CD14-positive monocyte (primary cell): ENCODE results near the gene KCNH5. TPM values are rescaled to one million over a fixed set of nuclear protein-coding genes. Genes with fewer than 3 reads are reported as not detected.

Experiments
- DNase-seq, 3 donors: peaks; one replicate each; pipeline ENCODE4 v3.0.0-alpha.2; 2011 to 2022
- H2AFZ ChIP-seq: 2 replicates; pipeline ENCODE4 v1.6.0; 2012; ENCODE audit warnings: mild to moderate bottlenecking, low read depth, low read length, inconsistent platforms; ENCODE audit not compliant: insufficient read depth, poor library complexity, severe bottlenecking
- H3K27ac ChIP-seq, 2 donors: 1 replicate in 1 of 2; 2 replicates in 1 of 2; pipeline ENCODE4 v1.5.1; 2012 to 2013; ENCODE audit warnings: low read length in 2 of 2, control low read depth in 1 of 2, inconsistent platforms in 1 of 2, low read depth in 1 of 2, mild to moderate bottlenecking in 1 of 2
- H3K27me3 ChIP-seq, 2 donors: one replicate each; pipeline versions ENCODE4 v1.6.0 to v1.6.1; 2011 to 2013; ENCODE audit warnings: low read length in 2 of 2; ENCODE audit not compliant: control insufficient read depth in 2 of 2, insufficient read depth in 2 of 2
- H3K36me3 ChIP-seq, 2 donors: replicated peaks in 1 of 2; 1 replicate in 1 of 2; 2 replicates in 1 of 2; pipeline versions ENCODE4 v1.5.1 to v1.6.1; 2012 to 2013; ENCODE audit warnings: low read length in 2 of 2, control low read depth in 1 of 2, inconsistent platforms in 1 of 2, mild to moderate bottlenecking in 1 of 2; ENCODE audit not compliant: insufficient read depth in 2 of 2, control insufficient read depth in 1 of 2
- H3K4me1 ChIP-seq, 2 donors: 1 replicate in 1 of 2; 2 replicates in 1 of 2; pipeline versions ENCODE4 v1.5.1 to v1.6.1; 2012 to 2013; ENCODE audit warnings: low read length in 2 of 2, control low read depth in 1 of 2, inconsistent platforms in 1 of 2, mild to moderate bottlenecking in 1 of 2, moderate library complexity in 1 of 2; ENCODE audit not compliant: insufficient read depth in 2 of 2, control insufficient read depth in 1 of 2
- H3K4me2 ChIP-seq: replicated peaks from 2 replicates; pipeline ENCODE3; 2012; ENCODE audit warnings: low read length, moderate library complexity, mild to moderate bottlenecking; ENCODE audit not compliant: poor library complexity, severe bottlenecking; ENCODE audit errors: extremely low read depth
- H3K4me3 ChIP-seq, 3 experiments: fragments of 200-600 bp in 1 of 3; sonication (generic) in 1 of 3; replicated peaks in 1 of 3; 1 replicate in 2 of 3; 2 replicates in 1 of 3; pipeline ENCODE4 v1.5.1; 2011 to 2013; ENCODE audit warnings: low read length in 3 of 3, mild to moderate bottlenecking in 3 of 3, control low read depth in 2 of 3, low read depth in 2 of 3, inconsistent platforms in 1 of 3, moderate library complexity in 1 of 3
- H3K79me2 ChIP-seq: 2 replicates; pipeline ENCODE4 v1.6.0; 2012; ENCODE audit warnings: mild to moderate bottlenecking, control low read depth, inconsistent platforms, low read length, moderate library complexity; ENCODE audit not compliant: insufficient read depth
- H3K9ac ChIP-seq: 2 replicates; pipeline ENCODE4 v1.6.0; 2017; ENCODE audit warnings: low read length, mild to moderate bottlenecking; ENCODE audit not compliant: insufficient read depth, poor library complexity, severe bottlenecking
- H3K9me3 ChIP-seq, 2 donors: replicated peaks in 1 of 2; 1 replicate in 1 of 2; 2 replicates in 1 of 2; pipeline versions ENCODE4 v1.5.1 to v1.6.1; 2012 to 2013; ENCODE audit warnings: low read length in 2 of 2, control low read depth in 1 of 2; ENCODE audit not compliant: control insufficient read depth in 1 of 2, insufficient read depth in 1 of 2
- H4K20me1 ChIP-seq: 2 replicates; pipeline ENCODE4 v1.6.0; 2012; ENCODE audit warnings: mild to moderate bottlenecking, low read length, control low read depth, moderate library complexity; ENCODE audit not compliant: insufficient read depth
- H3K27ac Mint-ChIP-seq, 7 donors: one replicate each; pipeline ENCODE4 v1.8.0; 2020; ENCODE audit warnings: mild to moderate bottlenecking in 7 of 7, mixed read lengths in 7 of 7, moderate library complexity in 6 of 7, inconsistent platforms in 2 of 7
- H3K27me3 Mint-ChIP-seq, 3 donors: one replicate each; pipeline ENCODE4 v1.8.0; 2021 to 2022; ENCODE audit warnings: low read depth in 3 of 3, mild to moderate bottlenecking in 3 of 3, mixed read lengths in 3 of 3, moderate library complexity in 3 of 3, inconsistent platforms in 1 of 3
- H3K36me3 Mint-ChIP-seq, 2 donors: one replicate each; pipeline ENCODE4 v1.8.0; 2020; ENCODE audit warnings: mixed read lengths in 2 of 2, inconsistent platforms in 1 of 2, mild to moderate bottlenecking in 1 of 2
- H3K4me1 Mint-ChIP-seq: one replicate; pipeline ENCODE4 v1.8.0; 2020; ENCODE audit warnings: mild to moderate bottlenecking, mixed read lengths
- H3K4me3 Mint-ChIP-seq, 2 donors: one replicate each; pipeline ENCODE4 v1.8.0; 2020; ENCODE audit warnings: mild to moderate bottlenecking in 2 of 2, mixed read lengths in 2 of 2, moderate library complexity in 1 of 2
- H3K9me3 Mint-ChIP-seq, 7 donors: one replicate each; pipeline ENCODE4 v1.8.0; 2020 to 2022; ENCODE audit warnings: mixed read lengths in 7 of 7, mild to moderate bottlenecking in 6 of 7, moderate library complexity in 6 of 7, inconsistent platforms in 2 of 7
- WGBS: methylation state at CpG from one replicate; pipeline ENCODE4 v1.1.5; 2013; ENCODE audit warnings: missing lambda C conversion rate; ENCODE audit not compliant: insufficient coverage; 5-methylcytosine and 5-hydroxymethylcytosine counted together
- intact Hi-C, 2 donors: fragments of 100-400 bp; cut with micrococcal nuclease; formaldehyde crosslinking; loops; one replicate each; pipeline versions ENCODE4 v1.15.0 to v1.15.1; 2023
- polyA plus RNA-seq, 3 donors: library from polyadenylated mRNA; depleted of rRNA in 1 of 3; unstranded in 2 of 3; stranded (reverse) in 1 of 3; fragments of 300-500 nt in 2 of 3; fragments of >200 nt in 1 of 3; fragmentation: Illumina TruSeq in 2 of 3; gene quantifications; 1 replicate in 2 of 3; 2 replicates in 1 of 3; pipeline ENCODE4 v1.2.3, GENCODE V29; 2012 to 2021
- TF ChIP-seq, protein P1 (sequence below): fragments of 200-600 bp; IDR thresholded peaks from one replicate; pipeline ENCODE4 v1.8.0; 2022; ENCODE audit warnings: antibody characterized with exemption, mild to moderate bottlenecking

KCNH5 gene
- polyA plus RNA-seq, 3 donors, result not detected

DNA sequence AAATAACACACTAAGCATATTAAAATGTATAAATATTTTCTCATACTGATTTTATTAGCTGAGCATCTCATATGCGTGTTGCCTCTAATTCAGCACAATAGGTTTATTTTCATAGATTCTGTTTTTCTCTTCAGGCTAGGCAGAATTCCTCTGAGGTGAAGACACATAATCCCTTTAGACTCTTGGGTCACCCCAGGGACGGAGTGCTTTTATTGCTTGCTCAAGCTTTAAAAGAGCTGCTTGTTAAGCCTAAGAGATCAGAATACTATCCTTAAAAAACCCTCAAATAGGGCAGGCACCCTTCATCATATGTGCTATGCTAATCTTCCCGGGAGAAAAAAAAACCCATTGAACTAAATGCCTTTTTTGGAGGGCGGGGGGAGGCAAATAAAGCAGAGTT, 390.1 kb downstream of the KCNH5 start:
- Histone ChIP-seq H2AFZ (no peak overlapping the region), H3K9me3 (peaks cover 0 to 4% of the 10 kb centered on the region in 2 donors), H3K36me3 (no peaks in the 10 kb centered on the region), H3K9ac (no peak overlapping the region), H3K4me1 (no peaks in the 10 kb centered on the region), H3K4me3 (no peak overlapping the region), H4K20me1 (no peaks in the 10 kb centered on the region), H3K27ac (no peak overlapping the region), H3K27me3 (no peaks in the 10 kb centered on the region), H3K79me2 (no peaks in the 10 kb centered on the region), H3K4me2 (no peak overlapping the region)
- no peak overlapping the region for H3K4me3 Mint-ChIP-seq
- peaks cover 0 to 6% (median 2%) of the 10 kb centered on the region in 7 donors for H3K9me3 Mint-ChIP-seq
- H3K4me1 Mint-ChIP-seq, result no peaks in the 10 kb centered on the region
- intact Hi-C loops, result no loop called here
- no peak for DNase-seq
- TF ChIP-seq, protein P1, sequence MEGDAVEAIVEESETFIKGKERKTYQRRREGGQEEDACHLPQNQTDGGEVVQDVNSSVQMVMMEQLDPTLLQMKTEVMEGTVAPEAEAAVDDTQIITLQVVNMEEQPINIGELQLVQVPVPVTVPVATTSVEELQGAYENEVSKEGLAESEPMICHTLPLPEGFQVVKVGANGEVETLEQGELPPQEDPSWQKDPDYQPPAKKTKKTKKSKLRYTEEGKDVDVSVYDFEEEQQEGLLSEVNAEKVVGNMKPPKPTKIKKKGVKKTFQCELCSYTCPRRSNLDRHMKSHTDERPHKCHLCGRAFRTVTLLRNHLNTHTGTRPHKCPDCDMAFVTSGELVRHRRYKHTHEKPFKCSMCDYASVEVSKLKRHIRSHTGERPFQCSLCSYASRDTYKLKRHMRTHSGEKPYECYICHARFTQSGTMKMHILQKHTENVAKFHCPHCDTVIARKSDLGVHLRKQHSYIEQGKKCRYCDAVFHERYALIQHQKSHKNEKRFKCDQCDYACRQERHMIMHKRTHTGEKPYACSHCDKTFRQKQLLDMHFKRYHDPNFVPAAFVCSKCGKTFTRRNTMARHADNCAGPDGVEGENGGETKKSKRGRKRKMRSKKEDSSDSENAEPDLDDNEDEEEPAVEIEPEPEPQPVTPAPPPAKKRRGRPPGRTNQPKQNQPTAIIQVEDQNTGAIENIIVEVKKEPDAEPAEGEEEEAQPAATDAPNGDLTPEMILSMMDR, result no peak
- H3K27ac Mint-ChIP-seq, result no peak overlapping the region
- no peaks in the 10 kb centered on the region for H3K27me3 Mint-ChIP-seq
- H3K36me3 Mint-ChIP-seq, result no peaks in the 10 kb centered on the region
- WGBS, result 100% methylated on average over 1 of the region's 4 CpGs

- DNase-seq, result no peak
- Histone ChIP-seq H3K4me3 (no peak overlapping the region), H3K9ac (no peak overlapping the region), H3K4me1 (no peaks in the 10 kb centered on the region), H2AFZ (no peak overlapping the region), H3K79me2 (no peaks in the 10 kb centered on the region), H4K20me1 (no peaks in the 10 kb centered on the region), H3K27ac (no peak overlapping the region), H3K4me2 (no peak overlapping the region), H3K9me3 (no peaks in the 10 kb centered on the region), H3K27me3 (no peaks in the 10 kb centered on the region), H3K36me3 (no peaks in the 10 kb centered on the region)
- Mint-ChIP-seq H3K27me3 (no peaks in the 10 kb centered on the region), H3K9me3 (peaks cover 0 to 10% (median 2%) of the 10 kb centered on the region in 7 donors), H3K36me3 (no peaks in the 10 kb centered on the region), H3K4me3 (no peak overlapping the region), H3K27ac (no peak overlapping the region), H3K4me1 (no peaks in the 10 kb centered on the region)
- TF ChIP-seq, protein P1, result no peak
- intact Hi-C loops, result no loop called here
- no CpG with 5 or more reads among the region's 5 CpGs for WGBS
These were observed 390.6 kb downstream of the KCNH5 start for GRCh38 chr14:62654641-62655040.

Other genes starting within 250 kb of the KCNH5 start
- gene RHOJ, start 159.0 kb upstream of the KCNH5 start, polyA plus RNA-seq, result not detected